Sigmoid colon (tissue), 4 donors: ENCODE results near the gene CLCN2.

Source experiments
- CTCF ChIP-seq, 4 experiments: fragments of 450-650 bp in 3 of 4; fragments of 200-600 bp in 1 of 4; IDR thresholded peaks; one replicate each; pipeline ENCODE4 v1.5.1; 2016 to 2019; ENCODE audit warnings: antibody characterized with exemption in 4 of 4, mild to moderate bottlenecking in 3 of 4, moderate library complexity in 2 of 4
- EP300 ChIP-seq, 4 donors: sonication (generic); formaldehyde crosslinking; IDR thresholded peaks; one replicate each; pipeline ENCODE4 v1.6.1; 2017; ENCODE audit warnings: antibody characterized with exemption in 4 of 4

- TF ChIP-seq CTCF (IDR thresholded peaks at IDR 0.05) (no peak), EP300 (IDR thresholded peaks at IDR 0.05) (no peak)
These were observed 11.6 kb downstream of the CLCN2 start for GRCh38 chr3:184349563-184350470.
